GM18498 (cell line): ENCODE data around the gene STAT3.
"Not testable (repeated sequence)": the region's sequence is repeated elsewhere in the genome, so short reads cannot be mapped to it uniquely, and the experiment has no call there.

Experiments used
- ATAC-seq: cut with Tn5 transposase; IDR thresholded peaks from one replicate; pipeline ENCODE4 v1.9.1; 2021; ENCODE audit warnings: mild to moderate bottlenecking, moderate library complexity; ENCODE audit not compliant: unreplicated experiment

The STAT3 gene

DNA sequence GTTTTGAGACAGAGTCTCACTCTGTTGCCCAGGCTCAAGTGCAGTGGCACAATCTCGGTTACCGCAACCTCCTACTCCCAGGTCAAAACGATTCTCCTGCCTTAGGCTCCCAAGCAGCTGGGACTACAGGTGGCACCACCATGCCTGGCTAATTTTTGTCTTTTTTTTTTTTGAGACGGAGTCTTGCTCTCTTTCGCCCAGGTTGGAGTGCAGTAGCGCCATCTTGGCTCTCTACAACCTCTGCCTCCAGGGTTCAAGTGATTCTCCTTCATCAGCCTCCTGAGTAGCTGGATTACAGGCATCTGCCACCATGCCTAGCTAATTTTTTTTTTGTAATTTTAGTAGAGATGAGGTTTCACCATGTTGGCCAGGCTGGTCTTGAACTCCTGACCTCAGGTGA, 70.3 kb downstream of the STAT3 start:
- ATAC-seq: not testable (repeated sequence)

DNA sequence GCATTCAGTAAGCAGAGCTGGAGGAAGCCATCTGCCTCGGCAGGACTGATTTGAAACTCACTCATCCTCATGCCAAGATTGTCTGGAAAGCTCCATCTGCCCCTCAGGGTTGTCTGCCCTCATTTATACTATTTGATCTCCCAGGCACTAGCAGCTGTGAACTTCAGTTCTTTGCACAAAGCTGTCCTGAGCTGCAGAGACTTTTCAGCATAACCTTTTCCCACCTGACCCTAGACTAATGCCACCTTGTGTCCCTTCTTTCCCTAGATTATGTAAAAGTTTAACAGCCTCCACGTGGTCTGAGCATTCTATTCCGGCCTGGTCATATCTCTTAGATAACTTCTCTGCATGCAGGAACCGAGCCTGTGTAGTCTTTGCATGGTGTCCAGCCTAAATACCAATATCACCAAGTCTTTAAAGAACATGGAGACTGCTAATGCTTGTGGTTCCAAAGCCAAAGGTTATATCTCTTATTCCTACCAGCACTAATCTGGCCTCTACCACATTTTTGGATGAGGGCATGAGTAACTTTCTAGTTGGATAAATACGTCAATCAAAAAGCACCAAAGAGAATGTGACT, 70.9 kb downstream of the STAT3 start:
- no peak for ATAC-seq

- ATAC-seq: no peak
Observed at GRCh38 chr17:42316755-42317154, 71.5 kb downstream of the STAT3 start.

DNA sequence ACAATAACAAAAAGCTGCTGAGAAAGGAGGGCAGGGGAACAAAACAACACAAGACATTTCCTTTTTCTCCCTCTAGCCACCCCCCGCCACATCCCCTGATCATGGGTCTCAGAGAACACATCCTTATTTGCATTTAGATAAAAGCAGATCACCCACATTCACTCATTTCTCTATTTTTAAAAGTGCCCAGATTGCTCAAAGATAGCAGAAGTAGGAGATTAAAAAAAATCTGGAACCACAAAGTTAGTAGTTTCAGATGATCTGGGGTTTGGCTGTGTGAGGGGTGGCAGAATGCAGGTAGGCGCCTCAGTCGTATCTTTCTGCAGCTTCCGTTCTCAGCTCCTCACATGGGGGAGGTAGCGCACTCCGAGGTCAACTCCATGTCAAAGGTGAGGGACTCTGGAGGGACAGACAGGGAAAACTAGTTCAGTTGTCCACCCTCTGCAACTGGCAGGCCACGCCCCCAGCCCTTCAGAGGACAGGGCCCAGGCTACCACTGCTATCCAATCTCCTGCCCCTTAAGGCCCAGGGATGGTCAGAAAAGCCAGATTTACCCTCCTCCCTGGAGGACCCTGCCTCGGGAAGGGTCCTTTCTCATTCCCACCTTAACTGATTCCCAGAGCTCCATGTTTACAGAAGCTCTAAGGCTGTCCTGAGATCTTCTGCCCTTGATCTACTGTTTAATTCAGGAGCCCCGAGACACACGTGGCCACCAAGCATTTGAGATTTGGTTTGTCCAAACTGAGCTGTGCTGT, 72.7 kb downstream of the STAT3 start:
- ATAC-seq: no peak

- no peak for ATAC-seq
Observed at GRCh38 chr17:42313773-42314566, 74.3 kb downstream of the STAT3 start.

DNA sequence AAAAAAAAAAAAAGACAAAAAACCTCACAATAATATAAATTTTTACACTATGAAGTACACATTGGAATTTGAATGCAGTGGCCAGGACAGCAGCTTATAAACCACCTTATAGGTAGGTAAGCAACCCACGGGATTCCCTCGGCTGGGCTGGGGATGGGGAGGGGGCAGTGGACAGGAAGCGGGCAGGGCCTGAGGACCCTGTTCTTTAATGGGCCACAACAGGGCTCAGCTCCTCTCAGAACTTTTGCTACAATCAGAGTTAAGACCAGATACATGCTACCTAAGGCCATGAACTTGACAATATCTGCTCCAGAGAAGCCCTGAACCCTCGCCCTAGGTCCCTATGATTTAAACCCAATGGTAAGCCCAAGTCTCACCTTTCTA, 74.9 kb downstream of the STAT3 start:
- ATAC-seq: no peak

DNA sequence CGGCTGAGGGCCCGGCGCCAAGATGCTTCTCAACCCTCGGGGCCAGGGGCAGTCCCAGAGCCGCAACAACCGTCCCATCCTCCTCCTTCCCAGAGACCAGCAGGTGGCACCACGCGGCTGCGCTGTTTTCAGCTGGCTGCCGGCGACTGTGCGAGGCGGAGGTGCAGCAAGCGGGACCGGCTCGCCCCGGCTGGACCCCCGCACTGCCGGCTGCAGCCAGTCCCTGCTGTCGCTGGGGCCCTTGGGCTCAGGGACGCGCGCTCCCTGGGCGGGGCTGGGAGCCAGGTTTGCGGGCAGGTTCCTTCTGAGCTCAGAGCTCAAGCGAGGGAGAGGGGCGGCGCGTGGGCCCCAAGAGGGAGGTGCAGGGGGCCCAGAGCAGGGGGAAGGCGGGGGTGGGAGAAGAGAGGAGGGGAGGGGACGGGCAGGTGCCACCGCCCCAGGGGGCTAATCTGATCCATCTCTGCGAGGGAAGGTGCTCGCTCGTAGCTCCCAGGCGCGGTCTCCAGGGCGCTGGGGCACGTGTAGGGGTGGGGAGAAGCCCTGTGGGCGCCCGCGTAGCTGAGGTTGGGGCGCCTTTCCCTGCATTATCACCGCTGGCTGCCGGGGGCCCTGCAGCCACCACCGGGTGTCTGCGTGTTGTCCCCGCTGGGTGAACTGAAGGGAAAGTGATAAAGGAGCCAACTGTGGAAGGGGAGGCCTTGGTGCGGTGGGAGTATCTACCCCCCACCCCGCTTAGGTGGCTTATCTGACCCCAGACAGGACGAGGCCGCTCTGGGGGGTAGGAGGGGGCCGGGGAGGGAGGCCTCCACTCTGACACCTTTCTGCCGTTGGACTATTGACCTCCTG, 75.7 kb downstream of the STAT3 start:
- peak; percentile 58 for ATAC-seq

DNA sequence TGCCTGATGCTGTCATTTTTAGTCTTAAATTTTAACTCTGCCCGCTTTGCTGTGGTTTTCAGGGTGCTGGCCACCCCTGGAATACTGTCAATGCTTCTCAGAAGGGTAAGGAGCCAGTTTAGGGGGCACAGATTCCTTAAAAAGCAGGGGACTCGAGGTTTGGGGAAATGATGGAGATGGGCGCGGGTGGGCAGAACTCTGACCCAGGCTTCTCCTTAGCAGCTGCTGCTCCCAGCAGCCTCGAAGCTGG, 76.3 kb downstream of the STAT3 start:
- no peak for ATAC-seq

DNA sequence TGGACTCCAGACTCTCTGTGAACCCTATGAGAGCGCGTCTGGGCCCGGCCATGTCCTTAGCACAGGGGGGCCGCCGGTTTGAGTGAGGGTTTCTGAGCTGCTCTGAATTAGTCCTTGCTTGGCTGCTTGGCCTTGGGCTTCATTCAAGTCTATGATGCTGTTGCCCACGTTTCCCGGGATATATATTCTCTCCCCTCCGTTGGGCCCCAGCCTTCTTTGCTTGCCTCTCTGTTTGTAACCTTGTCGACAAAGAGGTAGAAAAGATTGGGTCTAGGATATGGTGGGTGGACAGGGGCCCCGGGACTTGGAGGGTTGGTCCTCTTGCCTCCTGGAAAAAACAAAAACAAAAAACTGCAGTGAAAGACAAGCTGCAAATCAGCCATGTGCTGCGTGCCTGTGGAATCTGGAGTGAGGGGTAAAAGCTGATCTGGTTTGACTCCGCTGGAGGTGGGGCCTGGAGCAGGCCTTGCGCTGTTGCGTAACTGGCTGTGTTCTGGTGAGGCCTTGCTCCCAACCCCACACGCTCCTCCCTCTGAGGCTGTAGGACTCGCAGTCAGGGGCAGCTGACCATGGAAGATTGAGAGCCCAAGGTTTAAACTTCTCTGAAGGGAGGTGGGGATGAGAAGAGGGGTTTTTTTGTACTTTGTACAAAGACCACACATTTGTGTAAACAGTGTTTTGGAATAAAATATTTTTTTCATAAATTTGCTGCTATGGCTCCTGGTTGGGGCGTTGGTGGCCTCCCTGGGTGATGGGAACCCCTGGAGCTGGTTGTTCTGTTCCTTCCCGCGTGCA, 76.8 kb downstream of the STAT3 start:
- no peak for ATAC-seq

- ATAC-seq: no peak
Observed at GRCh38 chr17:42310787-42311215, 77.4 kb downstream of the STAT3 start.

- ATAC-seq: no peak
Observed at GRCh38 chr17:42309986-42310786, 78.1 kb downstream of the STAT3 start.

- no peak for ATAC-seq
Observed at GRCh38 chr17:42309142-42309541, 79.1 kb downstream of the STAT3 start.

DNA sequence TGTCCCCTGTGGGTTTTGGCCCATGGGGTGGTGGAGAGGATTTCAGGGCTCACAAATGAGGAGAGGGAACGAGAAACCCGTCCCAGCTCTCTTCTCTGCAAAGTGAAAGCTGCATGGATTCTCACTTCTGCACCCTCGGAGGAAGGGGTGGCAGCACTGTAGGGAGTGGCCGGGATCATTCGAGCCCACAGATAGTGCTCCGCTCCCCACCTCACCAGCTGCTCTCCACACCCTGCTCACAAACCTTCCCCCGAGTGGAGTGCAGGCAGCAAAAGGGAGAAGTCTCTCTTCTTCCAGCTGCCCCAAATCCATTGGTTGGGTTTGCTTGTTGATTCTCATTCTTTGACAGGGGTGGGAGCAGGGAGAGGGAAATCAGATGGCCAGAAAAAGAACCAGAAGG, 79.8 kb downstream of the STAT3 start:
- no peak for ATAC-seq

DNA sequence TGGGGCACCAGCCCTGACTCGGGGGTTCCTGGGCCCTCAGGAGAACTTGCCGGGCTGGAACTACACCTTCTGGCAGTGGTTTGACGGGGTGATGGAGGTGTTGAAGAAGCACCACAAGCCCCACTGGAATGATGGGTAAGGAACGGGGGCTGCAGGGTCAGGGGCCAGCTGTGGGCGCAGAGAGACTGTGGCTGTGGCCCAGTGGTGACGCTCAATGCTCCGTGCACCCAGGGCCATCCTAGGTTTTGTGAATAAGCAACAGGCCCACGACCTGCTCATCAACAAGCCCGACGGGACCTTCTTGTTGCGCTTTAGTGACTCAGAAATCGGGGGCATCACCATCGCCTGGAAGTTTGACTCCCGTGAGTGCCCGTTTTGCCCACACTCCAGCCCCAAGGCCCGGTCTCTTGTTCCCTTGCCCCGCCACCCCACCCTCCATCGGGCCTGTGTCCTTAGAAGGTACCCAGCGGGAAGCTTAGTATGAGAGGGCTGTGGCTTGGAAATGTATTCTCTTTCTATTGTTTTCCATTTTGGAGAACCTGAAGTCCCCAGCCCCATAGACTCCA, 80.8 kb downstream of the STAT3 start:
- ATAC-seq: no peak

DNA sequence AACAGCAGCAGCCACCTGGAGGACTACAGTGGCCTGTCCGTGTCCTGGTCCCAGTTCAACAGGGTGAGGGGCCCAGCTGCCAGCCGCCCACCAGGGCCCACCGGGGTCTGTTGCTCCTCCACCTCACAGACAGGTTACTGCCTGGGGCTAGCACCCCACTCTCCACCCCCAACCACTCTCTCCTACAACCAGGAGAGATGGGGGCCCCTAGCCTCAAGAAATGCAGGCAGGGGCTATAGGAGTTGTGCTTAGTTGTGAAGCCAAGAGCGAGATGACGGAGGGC, 81.9 kb downstream of the STAT3 start:
- ATAC-seq: no peak

- ATAC-seq: no peak
Observed at GRCh38 chr17:42305543-42306384, 82.5 kb downstream of the STAT3 start.

DNA sequence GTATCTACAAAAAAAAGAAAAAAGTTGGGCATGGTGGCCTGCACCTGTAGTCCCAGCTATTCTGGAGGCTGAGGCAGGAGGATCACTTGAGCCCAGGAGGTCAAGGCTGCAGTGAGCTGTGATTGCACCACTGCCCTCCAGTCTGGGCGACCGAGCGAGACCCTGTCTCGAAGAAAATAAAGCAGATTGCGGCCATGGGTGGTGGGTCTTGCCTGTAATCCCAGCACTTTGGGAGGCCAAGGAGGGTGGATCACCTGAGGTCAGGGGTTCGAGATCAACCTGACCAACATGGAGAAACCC, 83.3 kb downstream of the STAT3 start:
- ATAC-seq: not testable (repeated sequence)

DNA sequence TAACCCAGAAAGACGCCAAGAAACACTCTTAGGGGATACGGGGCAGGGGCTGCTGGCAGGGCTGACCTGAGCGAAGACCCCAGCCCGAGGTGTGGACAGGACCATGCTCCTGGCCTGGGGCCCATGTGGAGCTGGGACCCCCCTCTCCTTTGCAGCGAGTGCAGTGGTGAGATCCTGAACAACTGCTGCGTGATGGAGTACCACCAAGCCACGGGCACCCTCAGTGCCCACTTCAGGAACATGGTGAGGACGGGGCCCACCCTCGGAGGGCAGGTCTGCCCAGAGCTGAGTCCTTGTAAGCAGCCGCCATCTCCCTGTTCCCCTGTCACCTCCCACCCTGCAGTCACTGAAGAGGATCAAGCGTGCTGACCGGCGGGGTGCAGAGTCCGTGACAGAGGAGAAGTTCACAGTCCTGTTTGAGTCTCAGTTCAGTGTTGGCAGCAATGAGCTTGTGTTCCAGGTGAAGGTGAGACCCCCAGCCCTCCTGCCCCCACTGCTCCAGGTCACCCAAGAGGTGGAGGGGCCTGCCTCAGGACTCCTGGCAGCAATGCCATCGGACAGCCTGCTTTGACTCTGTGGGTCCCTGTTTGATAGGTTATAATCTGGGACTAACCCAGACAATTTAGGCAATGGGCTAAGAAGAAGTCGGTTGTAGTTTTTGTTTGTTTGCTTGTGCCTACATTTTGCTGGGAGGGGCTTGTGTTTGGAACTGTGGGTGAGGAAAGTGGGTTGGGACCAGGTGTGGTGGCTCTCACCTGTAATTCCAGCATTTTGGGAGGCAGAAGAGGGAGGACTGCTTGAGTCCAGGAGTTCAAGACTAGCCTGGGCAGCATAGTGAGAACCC, 83.8 kb downstream of the STAT3 start:
- no peak for ATAC-seq
